Activated CD4-positive, alpha-beta memory T cell treated with anti-CD3 and anti-CD28 coated beads for 36 hours (primary cell): Measurements from ENCODE around the gene CNTROB. TPM values are rescaled to one million over a fixed set of nuclear protein-coding genes. Genes with fewer than 3 reads are reported as not detected.
"Not testable (repeated sequence)": the region's sequence is repeated elsewhere in the genome, so short reads cannot be mapped to it uniquely, and the experiment has no call there.

Experiments used
- CTCF ChIA-PET: fragments of 350-600 bp; sonication (Branson Sonifier 250); formaldehyde crosslinking; loops from one replicate; lab custom pipeline; 2021; ENCODE audit warnings: antibody characterized with exemption, inconsistent platforms; lab: Charles Lee
- POLR2A ChIA-PET: fragments of 350-600 bp; sonication (Branson Sonifier 250); formaldehyde crosslinking; loops from one replicate; lab custom pipeline; 2021; ENCODE audit warnings: antibody characterized with exemption; lab: Charles Lee
- DNase-seq: peaks from one replicate; pipeline ENCODE4 v3.0.0-alpha.2; 2020
- H3K27ac Mint-ChIP-seq: one replicate; pipeline ENCODE4 v1.8.0; 2021; ENCODE audit warnings: mixed read lengths
- H3K27me3 Mint-ChIP-seq: one replicate; pipeline ENCODE4 v1.8.0; 2021; ENCODE audit warnings: mixed read lengths
- H3K36me3 Mint-ChIP-seq: one replicate; pipeline ENCODE4 v1.8.0; 2021; ENCODE audit warnings: mixed read lengths
- H3K4me1 Mint-ChIP-seq: one replicate; pipeline ENCODE4 v1.8.0; 2021; ENCODE audit warnings: low read depth, mixed read lengths
- H3K4me3 Mint-ChIP-seq: one replicate; pipeline ENCODE4 v1.8.0; 2021; ENCODE audit warnings: mild to moderate bottlenecking, mixed read lengths
- H3K9me3 Mint-ChIP-seq: one replicate; pipeline ENCODE4 v1.8.0; 2021; ENCODE audit warnings: mixed read lengths
- intact Hi-C: fragments of 100-400 bp; cut with micrococcal nuclease; formaldehyde crosslinking; loops from one replicate; pipeline ENCODE4 v1.15.1; 2023
- total RNA-seq, 2 experiments: library from RNA; stranded (reverse); gene quantifications; one replicate each; pipeline ENCODE4 v1.2.3, GENCODE V29; 2021

CNTROB gene
- total RNA-seq, 2 experiments from 2014 or later: 45.9 to 50.1 TPM

GRCh38 chr17:7946441-7946840 lies 14.4 kb downstream of the CNTROB start:
- CTCF ChIA-PET: interaction anchor here (1.4 kb wide), 1 partner anchor 43 kb away, joined by 3 read pairs; no protein-coding TSS in a partner anchor
- no peak overlapping the region for H3K4me3 Mint-ChIP-seq
- no peaks in the 10 kb centered on the region for H3K9me3 Mint-ChIP-seq
- no peaks in the 10 kb centered on the region for H3K27me3 Mint-ChIP-seq
- intact Hi-C loops: no loop called here
- H3K36me3 Mint-ChIP-seq: peaks cover 64% of the 10 kb centered on the region
- H3K27ac Mint-ChIP-seq: no peak overlapping the region
- POLR2A ChIA-PET: interaction anchor here (1.4 kb wide), 1 partner anchor 30 kb away, joined by 3 read pairs; the partner anchor contains the start of gene RNF227
- H3K4me1 Mint-ChIP-seq: peaks cover 11% of the 10 kb centered on the region
- DNase-seq: no peak

GRCh38 chr17:7947651-7948050 lies 15.6 kb downstream of the CNTROB start:
- POLR2A ChIA-PET: no interaction called here
- peaks cover 19% of the 10 kb centered on the region for H3K4me1 Mint-ChIP-seq
- CTCF ChIA-PET: interaction anchor here (0.9 to 1.2 kb wide), 3 partner anchors 11 to 125 kb away, joined by 3 to 4 read pairs (median 3); no protein-coding TSS in a partner anchor

GRCh38 chr17:7950578-7950977 lies 18.6 kb downstream of the CNTROB start:
- H3K36me3 Mint-ChIP-seq: peaks cover 39% of the 10 kb centered on the region

More at GRCh38 chr17:7947651-7948050, 15.6 kb downstream of the CNTROB start:
- intact Hi-C loops: no loop called here
- no peak overlapping the region for H3K4me3 Mint-ChIP-seq
- H3K27ac Mint-ChIP-seq: no peak overlapping the region
- no peaks in the 10 kb centered on the region for H3K27me3 Mint-ChIP-seq
- no peak for DNase-seq
- H3K36me3 Mint-ChIP-seq: peaks cover 61% of the 10 kb centered on the region
- no peaks in the 10 kb centered on the region for H3K9me3 Mint-ChIP-seq

GRCh38 chr17:7951143-7951792 lies 19.3 kb downstream of the CNTROB start:
- H3K27me3 Mint-ChIP-seq: no peaks in the 10 kb centered on the region
- H3K9me3 Mint-ChIP-seq: no peaks in the 10 kb centered on the region
- peaks cover 32% of the 10 kb centered on the region for H3K36me3 Mint-ChIP-seq
- peaks cover 25% of the 10 kb centered on the region for H3K4me1 Mint-ChIP-seq
- H3K4me3 Mint-ChIP-seq: no peak overlapping the region
- ChIA-PET CTCF (interaction anchor here (0.9 kb wide), 1 partner anchor 15 kb away, joined by 4 read pairs; no protein-coding TSS in a partner anchor), POLR2A (interaction anchor here (1.4 kb wide), 1 partner anchor 35 kb away, joined by 4 read pairs; the partner anchor contains the start of gene RNF227)
- intact Hi-C loops: loop anchor here (1.0 kb wide), 1 partner anchor 38 kb away; no protein-coding TSS in a partner anchor
- H3K27ac Mint-ChIP-seq: peak overlapping the region; percentile 72
- DNase-seq: peak; percentile 69

More at GRCh38 chr17:7950578-7950977, 18.6 kb downstream of the CNTROB start:
- no peaks in the 10 kb centered on the region for H3K9me3 Mint-ChIP-seq
- H3K27ac Mint-ChIP-seq: no peak overlapping the region
- intact Hi-C loops: no loop called here
- H3K4me1 Mint-ChIP-seq: peaks cover 25% of the 10 kb centered on the region
- no peak for DNase-seq
- no peaks in the 10 kb centered on the region for H3K27me3 Mint-ChIP-seq
- H3K4me3 Mint-ChIP-seq: no peak overlapping the region
- POLR2A ChIA-PET: interaction anchor here (1.4 kb wide), 1 partner anchor 35 kb away, joined by 4 read pairs; the partner anchor contains the start of gene RNF227
- CTCF ChIA-PET: no interaction called here

- H3K4me3 Mint-ChIP-seq, H3K9me3 Mint-ChIP-seq, POLR2A ChIA-PET, H3K27me3 Mint-ChIP-seq, DNase-seq, H3K27ac Mint-ChIP-seq, intact Hi-C loops: not testable (repeated sequence)
- CTCF ChIA-PET: interaction anchor here (1.2 to 1.8 kb wide), 3 partner anchors 10 to 37 kb away, joined by 3 to 6 read pairs (median 6); partner anchors contain the start of gene CNTROB
- peaks cover 19% of the 10 kb centered on the region for H3K36me3 Mint-ChIP-seq
- peaks cover 25% of the 10 kb centered on the region for H3K4me1 Mint-ChIP-seq
Observed at GRCh38 chr17:7953266-7953665, 21.3 kb downstream of the CNTROB start.

- CTCF ChIA-PET: interaction anchor here (0.7 kb wide), 1 partner anchor 139 kb away, joined by 3 read pairs; no protein-coding TSS in a partner anchor
- DNase-seq: no peak
- no peaks in the 10 kb centered on the region for H3K9me3 Mint-ChIP-seq
- POLR2A ChIA-PET: no interaction called here
- H3K27me3 Mint-ChIP-seq: peaks cover 3% of the 10 kb centered on the region
- no peaks in the 10 kb centered on the region for H3K36me3 Mint-ChIP-seq
- no peak overlapping the region for H3K4me3 Mint-ChIP-seq
- H3K27ac Mint-ChIP-seq: no peak overlapping the region
- intact Hi-C loops: loop anchor here (2.0 kb wide), 1 partner anchor 33 kb away; no protein-coding TSS in a partner anchor
- H3K4me1 Mint-ChIP-seq: peaks cover 18% of the 10 kb centered on the region
Observed at GRCh38 chr17:7955414-7956227, 23.6 kb downstream of the CNTROB start.

- Mint-ChIP-seq H3K27ac (no peak overlapping the region), H3K4me1 (peaks cover 14% of the 10 kb centered on the region), H3K4me3 (no peak overlapping the region), H3K36me3 (no peaks in the 10 kb centered on the region), H3K27me3 (peaks cover 5% of the 10 kb centered on the region), H3K9me3 (no peaks in the 10 kb centered on the region)
- intact Hi-C loops: no loop called here
- ChIA-PET CTCF (interaction anchor here (0.6 to 0.7 kb wide), 2 partner anchors 138 to 405 kb away, joined by 3 read pairs; no protein-coding TSS in a partner anchor), POLR2A (no interaction called here)
- no peak for DNase-seq
Observed at GRCh38 chr17:7956228-7956965, 24.4 kb downstream of the CNTROB start.

GRCh38 chr17:7959503-7960253 lies 27.7 kb downstream of the CNTROB start:
- H3K36me3 Mint-ChIP-seq: no peaks in the 10 kb centered on the region

GRCh38 chr17:7961421-7961820 lies 29.4 kb downstream of the CNTROB start:
- H3K36me3 Mint-ChIP-seq: no peaks in the 10 kb centered on the region
- H3K27ac Mint-ChIP-seq: no peak overlapping the region
- H3K9me3 Mint-ChIP-seq: no peaks in the 10 kb centered on the region
- no peak overlapping the region for H3K4me3 Mint-ChIP-seq
- POLR2A ChIA-PET: no interaction called here
- CTCF ChIA-PET: interaction anchor here (0.6 to 1.2 kb wide), 3 partner anchors 14 to 96 kb away, joined by 3 to 5 read pairs (median 3); no protein-coding TSS in a partner anchor
- no peaks in the 10 kb centered on the region for H3K4me1 Mint-ChIP-seq
- peaks cover 9% of the 10 kb centered on the region for H3K27me3 Mint-ChIP-seq
- DNase-seq: no peak
- intact Hi-C loops: no loop called here

More at GRCh38 chr17:7959503-7960253, 27.7 kb downstream of the CNTROB start:
- H3K4me3 Mint-ChIP-seq: no peak overlapping the region
- intact Hi-C loops: no loop called here
- ChIA-PET CTCF (interaction anchor here (1.3 kb wide), 1 partner anchor 29 kb away, joined by 3 read pairs; no protein-coding TSS in a partner anchor), POLR2A (no interaction called here)
- peaks cover 9% of the 10 kb centered on the region for H3K27me3 Mint-ChIP-seq
- no peaks in the 10 kb centered on the region for H3K9me3 Mint-ChIP-seq
- H3K4me1 Mint-ChIP-seq: no peaks in the 10 kb centered on the region
- no peak overlapping the region for H3K27ac Mint-ChIP-seq
- no peak for DNase-seq

GRCh38 chr17:7967751-7968150 lies 35.7 kb downstream of the CNTROB start:
- DNase-seq: no peak
- Mint-ChIP-seq H3K27me3 (peaks cover 2% of the 10 kb centered on the region), H3K4me1 (no peaks in the 10 kb centered on the region), H3K36me3 (no peaks in the 10 kb centered on the region), H3K9me3 (no peaks in the 10 kb centered on the region), H3K4me3 (no peak overlapping the region), H3K27ac (no peak overlapping the region)
- intact Hi-C loops: no loop called here
- POLR2A ChIA-PET: no interaction called here
- CTCF ChIA-PET: no interaction called here

GRCh38 chr17:7969433-7969832 lies 37.4 kb downstream of the CNTROB start:
- POLR2A ChIA-PET: no interaction called here
- CTCF ChIA-PET: no interaction called here
- Mint-ChIP-seq H3K36me3 (peaks cover 2% of the 10 kb centered on the region), H3K9me3 (peaks cover 3% of the 10 kb centered on the region), H3K27me3 (peaks cover 2% of the 10 kb centered on the region), H3K4me1 (no peaks in the 10 kb centered on the region), H3K4me3 (no peak overlapping the region), H3K27ac (peak overlapping the region; percentile 57)
- intact Hi-C loops: no loop called here
- DNase-seq: no peak
